GM06990 (cell line): ENCODE results near the gene TSPAN9.

Experiments used
- DNase-seq: peaks from one replicate; pipeline ENCODE4 v3.0.0-alpha.2; 2011; ENCODE audit not compliant: insufficient read length; ENCODE audit errors: extremely low read depth
- H3K27me3 ChIP-seq: replicated peaks from 2 replicates; pipeline ENCODE4 v1.6.0; 2011; ENCODE audit warnings: low read length; ENCODE audit not compliant: control insufficient read depth, insufficient read depth
- H3K36me3 ChIP-seq: 2 replicates; pipeline ENCODE4 v1.5.1; 2011; ENCODE audit warnings: low read length; ENCODE audit not compliant: control insufficient read depth, insufficient read depth
- H3K4me3 ChIP-seq: replicated peaks from 2 replicates; pipeline ENCODE4 v1.5.1; 2011; ENCODE audit warnings: low read depth, mild to moderate bottlenecking, control low read depth, low read length
- CTCF ChIP-seq: IDR thresholded peaks from 2 replicates; pipeline ENCODE4 v1.5.1; 2011; ENCODE audit warnings: low read length, control low read depth, mild to moderate bottlenecking, inconsistent platforms; ENCODE audit not compliant: insufficient read depth, poor library complexity, severe bottlenecking

The TSPAN9 gene

GRCh38 chr12:3175238-3175637 lies 98.1 kb downstream of the TSPAN9 start:
- H3K36me3 ChIP-seq: no peaks in the 10 kb centered on the region
- H3K27me3 ChIP-seq: no peaks in the 10 kb centered on the region; the same call in 1 of the 2 replicates
- TF ChIP-seq CTCF: no peak
- no peak overlapping the region for H3K4me3 ChIP-seq
- no peak for DNase-seq

GRCh38 chr12:3176754-3177153 lies 99.6 kb downstream of the TSPAN9 start:
- Histone ChIP-seq H3K4me3 (no peak overlapping the region), H3K36me3 (no peaks in the 10 kb centered on the region), H3K27me3 (no peaks in the 10 kb centered on the region; the same call in 1 of the 2 replicates)
- DNase-seq: no peak
- no peak for TF ChIP-seq CTCF

- no peak for TF ChIP-seq CTCF
- no peak for DNase-seq
- no peaks in the 10 kb centered on the region for H3K36me3 ChIP-seq
- H3K4me3 ChIP-seq: no peak overlapping the region
- no peaks in the 10 kb centered on the region; the same call in 1 of the 2 replicates for H3K27me3 ChIP-seq
Observed at GRCh38 chr12:3177778-3178425, 100.7 kb downstream of the TSPAN9 start.

- no peaks in the 10 kb centered on the region for H3K36me3 ChIP-seq
- no peak for TF ChIP-seq CTCF
- DNase-seq: no peak
- H3K27me3 ChIP-seq: no peaks in the 10 kb centered on the region; the same call in 1 of the 2 replicates
- H3K4me3 ChIP-seq: no peak overlapping the region
Observed at GRCh38 chr12:3178671-3179313, 101.6 kb downstream of the TSPAN9 start.

- TF ChIP-seq CTCF: no peak
- Histone ChIP-seq H3K4me3 (no peak overlapping the region), H3K36me3 (no peaks in the 10 kb centered on the region), H3K27me3 (no peaks in the 10 kb centered on the region; the same call in 1 of the 2 replicates)
- DNase-seq: no peak
Observed at GRCh38 chr12:3179731-3180130, 102.6 kb downstream of the TSPAN9 start.
